Uterus (tissue), 4 donors: ENCODE data around the gene ALG1. TPM values are rescaled to one million over a fixed set of nuclear protein-coding genes. Genes with fewer than 3 reads are reported as not detected.

Experiments
- DNase-seq, 2 donors: peaks; one replicate each; pipeline ENCODE4 v3.0.0-alpha.2; 2019 to 2020
- H3K27ac ChIP-seq, 2 donors: fragments of 200-600 bp; sonication (generic); 1 replicate in 1 of 2; 2 replicates in 1 of 2; pipeline ENCODE4 v1.5.1; 2016 to 2018
- H3K27me3 ChIP-seq, 2 donors: fragments of 200-600 bp; sonication (generic); one replicate each; pipeline ENCODE4 v1.5.1; 2018 to 2019; ENCODE audit warnings: control low read depth in 1 of 2
- H3K36me3 ChIP-seq, 2 donors: fragments of 200-600 bp; sonication (generic); one replicate each; pipeline ENCODE4 v1.5.1; 2019; ENCODE audit warnings: control low read depth in 1 of 2
- H3K4me1 ChIP-seq, 2 donors: fragments of 200-600 bp; sonication (generic); one replicate each; pipeline ENCODE4 v1.5.1; 2018 to 2019; ENCODE audit warnings: control low read depth in 1 of 2
- H3K4me3 ChIP-seq, 2 donors: fragments of 200-600 bp; sonication (generic); 1 replicate in 1 of 2; 2 replicates in 1 of 2; pipeline ENCODE4 v1.5.1; 2018 to 2019; ENCODE audit warnings: mild to moderate bottlenecking in 1 of 2
- H3K9me3 ChIP-seq, 2 donors: fragments of 200-600 bp; sonication (generic); one replicate each; pipeline ENCODE4 v1.5.1; 2019; ENCODE audit warnings: control low read depth in 1 of 2
- POLR2A ChIP-seq, 2 donors: fragments of 450-650 bp; IDR thresholded peaks; one replicate each; pipeline ENCODE4 v1.6.1; 2016; ENCODE audit warnings: antibody characterized with exemption in 2 of 2, mild to moderate bottlenecking in 1 of 2, moderate library complexity in 1 of 2
- intact Hi-C: fragments of 100-400 bp; cut with DNase I; formaldehyde crosslinking; loops from one replicate; pipeline ENCODE4 v1.15.1; 2023; ENCODE audit warnings: low total_unique reads
- total RNA-seq, 4 donors: library from RNA; depleted of rRNA in 3 of 4; stranded (reverse); fragments of >200 nt in 3 of 4; gene quantifications; one replicate each; pipeline versions ENCODE4 v1.1.0 to v1.2.4, GENCODE V29; 2014 to 2023
- TF ChIP-seq, protein P1 (sequence below), 4 experiments: fragments of 200-600 bp in 2 of 4; fragments of 450-650 bp in 2 of 4; sonication (generic) in 2 of 4; IDR thresholded peaks; one replicate each; pipeline ENCODE4 v1.5.1; 2016 to 2019; ENCODE audit warnings: antibody characterized with exemption in 4 of 4, mild to moderate bottlenecking in 2 of 4, moderate library complexity in 1 of 4
- donor health status: DM: yes; HTN: yes; CAD: no.

ALG1 gene
- total RNA-seq, 4 donors from 2014 or later: 4.7 to 21.3 (median 10.9) TPM

DNA sequence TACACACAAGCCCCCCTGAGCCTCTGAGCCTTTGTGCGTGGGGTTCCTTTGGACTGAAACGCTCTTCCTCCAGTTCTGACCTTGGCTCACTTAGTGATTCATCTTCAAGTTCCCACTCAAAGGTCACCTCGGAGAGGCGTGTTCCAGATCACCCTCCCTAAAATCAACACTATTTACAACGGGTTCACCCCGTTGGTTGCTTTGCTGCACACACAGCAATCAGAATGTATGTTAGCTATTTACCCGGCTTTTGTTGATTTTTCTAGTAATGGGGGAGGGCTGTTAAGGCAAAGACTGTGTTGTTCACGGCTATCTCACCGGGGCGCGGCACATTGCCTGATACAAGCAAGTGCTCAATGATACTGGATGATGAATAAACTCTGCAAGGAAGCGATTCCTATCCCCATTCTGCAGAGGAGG is 38.9 kb upstream of the ALG1 start:
- intact Hi-C loops: no loop called here
- Histone ChIP-seq H3K4me3 (peak overlapping the region in 1 of 2 donors; percentile 63), H3K4me1 (peaks cover 0 to 7% of the 10 kb centered on the region in 2 donors), H3K27me3 (no peaks in the 10 kb centered on the region), H3K27ac (no peak overlapping the region), H3K9me3 (no peaks in the 10 kb centered on the region), H3K36me3 (no peaks in the 10 kb centered on the region)
- no peak for DNase-seq
- TF ChIP-seq POLR2A (IDR thresholded peaks at IDR 0.05): no peak
- TF ChIP-seq, protein P1, sequence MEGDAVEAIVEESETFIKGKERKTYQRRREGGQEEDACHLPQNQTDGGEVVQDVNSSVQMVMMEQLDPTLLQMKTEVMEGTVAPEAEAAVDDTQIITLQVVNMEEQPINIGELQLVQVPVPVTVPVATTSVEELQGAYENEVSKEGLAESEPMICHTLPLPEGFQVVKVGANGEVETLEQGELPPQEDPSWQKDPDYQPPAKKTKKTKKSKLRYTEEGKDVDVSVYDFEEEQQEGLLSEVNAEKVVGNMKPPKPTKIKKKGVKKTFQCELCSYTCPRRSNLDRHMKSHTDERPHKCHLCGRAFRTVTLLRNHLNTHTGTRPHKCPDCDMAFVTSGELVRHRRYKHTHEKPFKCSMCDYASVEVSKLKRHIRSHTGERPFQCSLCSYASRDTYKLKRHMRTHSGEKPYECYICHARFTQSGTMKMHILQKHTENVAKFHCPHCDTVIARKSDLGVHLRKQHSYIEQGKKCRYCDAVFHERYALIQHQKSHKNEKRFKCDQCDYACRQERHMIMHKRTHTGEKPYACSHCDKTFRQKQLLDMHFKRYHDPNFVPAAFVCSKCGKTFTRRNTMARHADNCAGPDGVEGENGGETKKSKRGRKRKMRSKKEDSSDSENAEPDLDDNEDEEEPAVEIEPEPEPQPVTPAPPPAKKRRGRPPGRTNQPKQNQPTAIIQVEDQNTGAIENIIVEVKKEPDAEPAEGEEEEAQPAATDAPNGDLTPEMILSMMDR (IDR thresholded peaks at IDR 0.05): no peak

DNA sequence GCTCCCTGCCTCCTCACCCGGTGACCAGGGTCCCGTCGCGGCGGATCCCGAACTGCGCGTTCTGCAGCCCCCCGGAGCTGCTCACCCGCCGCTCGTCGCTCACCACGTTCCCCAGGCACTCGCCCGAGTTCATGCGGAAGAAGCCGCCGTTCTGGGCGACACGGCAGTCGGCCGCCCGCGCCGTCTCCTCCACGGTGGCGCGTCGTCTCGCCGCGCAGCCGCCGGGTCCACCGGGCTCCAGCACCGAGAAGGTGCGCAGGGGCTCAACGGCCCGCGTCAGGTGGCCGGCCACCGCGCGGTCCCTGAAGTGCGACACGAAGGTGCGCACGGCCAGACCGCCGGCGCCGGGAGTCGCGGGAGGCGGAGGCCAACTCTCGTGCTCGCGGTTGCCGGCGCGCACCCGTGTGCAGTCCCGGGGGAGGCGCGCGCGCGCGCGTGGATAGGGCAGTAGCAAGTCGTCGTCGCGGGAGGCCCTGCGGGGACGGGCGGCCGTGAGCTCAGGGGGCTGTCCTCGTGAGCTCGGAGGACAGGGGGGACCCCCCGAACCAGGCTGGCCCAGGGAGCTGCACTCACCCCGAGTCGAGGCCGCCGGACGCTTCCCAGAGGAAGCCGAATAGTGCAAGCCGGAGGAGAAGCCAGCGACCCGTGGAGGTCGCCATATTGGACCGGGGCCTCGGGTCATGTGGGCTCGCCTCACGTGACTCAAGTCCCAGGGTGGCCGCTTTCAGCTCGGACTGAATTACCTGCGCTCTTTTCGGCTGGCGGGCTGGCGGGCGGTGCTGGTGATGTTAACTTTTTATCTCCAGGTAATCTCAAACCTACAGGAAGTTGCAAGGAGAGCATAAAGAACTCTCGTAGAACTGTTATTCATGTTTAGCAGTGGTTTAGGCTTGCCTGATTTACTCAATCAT is 38.1 kb upstream of the ALG1 start, which contains the start of gene NAGPA:
TSS of gene NAGPA (minus strand) at position 680 of the 911 bp plus-strand sequence. CDS start at position 659, 21 bp downstream.
- Histone ChIP-seq H3K4me3 (peak within 1 kb of the TSS; percentile 56 to 63), H3K27me3 (no peaks in the 10 kb centered on the region), H3K9me3 (no peaks in the 10 kb centered on the region), H3K4me1 (peaks cover 0 to 7% of the 10 kb centered on the region in 2 donors), H3K27ac (peak within 1 kb of the TSS; percentile 46), H3K36me3 (no peaks in the 10 kb centered on the region)
- TF ChIP-seq, protein P1 (IDR thresholded peaks at IDR 0.05): no peak
- TF ChIP-seq POLR2A (IDR thresholded peaks at IDR 0.05): no peak
- DNase-seq: peak; percentile 87 to 89
- intact Hi-C loops: no loop called here

DNA sequence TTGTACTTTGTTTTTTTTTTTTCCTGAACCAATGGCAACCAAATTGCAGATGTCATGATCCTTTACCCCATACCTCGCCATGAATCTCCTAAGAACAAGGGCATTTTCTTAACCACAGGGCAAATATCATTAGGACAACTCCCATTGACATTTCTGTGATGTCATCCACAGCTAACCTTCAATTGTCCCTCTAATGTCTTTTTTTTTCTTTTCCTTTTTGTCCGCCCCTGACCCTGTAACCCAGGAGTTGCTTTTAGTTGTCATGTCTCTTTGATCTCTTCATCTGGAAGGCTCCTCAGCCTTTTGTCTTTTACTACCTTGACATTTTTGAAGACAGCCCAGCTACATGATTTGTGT is 37.5 kb upstream of the ALG1 start:
- Histone ChIP-seq H3K27ac (peak overlapping the region; percentile 46), H3K36me3 (no peaks in the 10 kb centered on the region), H3K4me1 (peaks cover 0 to 7% of the 10 kb centered on the region in 2 donors), H3K27me3 (no peaks in the 10 kb centered on the region), H3K4me3 (peak overlapping the region; percentile 56 to 63), H3K9me3 (no peaks in the 10 kb centered on the region)
- TF ChIP-seq, protein P1 (IDR thresholded peaks at IDR 0.05): no peak
- no peak for TF ChIP-seq POLR2A (IDR thresholded peaks at IDR 0.05)
- DNase-seq: no peak
- intact Hi-C loops: no loop called here

DNA sequence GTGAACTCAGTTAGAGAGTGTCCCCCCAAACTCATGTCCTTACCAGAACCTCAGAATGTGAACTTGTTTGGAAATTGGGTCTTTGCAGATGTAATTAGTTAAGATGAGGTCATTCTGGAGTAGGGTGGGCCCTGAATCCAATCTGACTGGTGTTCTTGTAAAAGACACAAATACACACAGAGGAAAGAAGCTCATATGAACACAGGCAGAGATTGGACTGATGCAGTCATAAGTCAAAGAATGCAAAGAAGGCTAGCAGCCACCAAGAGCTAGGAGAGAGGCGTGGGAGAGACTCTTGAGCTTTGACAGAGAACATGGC is 35.8 kb upstream of the ALG1 start:
- TF ChIP-seq, protein P1 (IDR thresholded peaks at IDR 0.05): no peak
- no peak for TF ChIP-seq POLR2A (IDR thresholded peaks at IDR 0.05)

More for the DNA sequence above, 35.8 kb upstream of the ALG1 start:
- Histone ChIP-seq H3K36me3 (no peaks in the 10 kb centered on the region), H3K27ac (no peak overlapping the region), H3K4me1 (peaks cover 0 to 7% of the 10 kb centered on the region in 2 donors), H3K9me3 (no peaks in the 10 kb centered on the region), H3K4me3 (no peak overlapping the region), H3K27me3 (no peaks in the 10 kb centered on the region)
- intact Hi-C loops: no loop called here
- no peak for DNase-seq
